HG03135 (cell line): ENCODE results near the gene LIPI.
"Not testable (repeated sequence)": the region's sequence is repeated elsewhere in the genome, so short reads cannot be mapped to it uniquely, and the experiment has no call there.

Experiments
- ATAC-seq: cut with Tn5 transposase; IDR thresholded peaks from one replicate; pipeline ENCODE4 v1.9.1; 2021; ENCODE audit warnings: mild to moderate bottlenecking, moderate library complexity; ENCODE audit not compliant: unreplicated experiment

LIPI gene

DNA sequence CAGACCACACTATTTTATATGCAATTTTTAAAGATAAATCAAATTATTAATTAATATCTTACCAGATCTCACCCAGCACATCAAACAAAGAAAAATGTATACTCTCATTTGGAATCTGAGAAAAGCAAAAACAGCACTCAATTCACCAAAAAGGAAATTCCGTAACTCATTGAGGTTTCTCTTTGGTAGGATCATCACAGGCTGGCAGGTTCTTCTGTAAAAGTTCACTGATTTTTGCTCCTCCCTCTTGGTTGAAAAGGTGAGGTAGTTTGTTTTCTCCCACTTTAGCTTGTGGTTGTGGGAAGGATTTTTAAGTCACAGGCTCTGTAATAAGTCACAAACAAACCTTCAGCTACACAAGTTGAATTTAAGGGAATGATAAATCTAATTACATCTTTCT is at the start of gene LIPI:
Gene LIPI, minus strand, starts transcription at position 218 of the 400 bp plus-strand sequence. Its CDS starts 110 bp downstream, at position 108.
- no peak for ATAC-seq

DNA sequence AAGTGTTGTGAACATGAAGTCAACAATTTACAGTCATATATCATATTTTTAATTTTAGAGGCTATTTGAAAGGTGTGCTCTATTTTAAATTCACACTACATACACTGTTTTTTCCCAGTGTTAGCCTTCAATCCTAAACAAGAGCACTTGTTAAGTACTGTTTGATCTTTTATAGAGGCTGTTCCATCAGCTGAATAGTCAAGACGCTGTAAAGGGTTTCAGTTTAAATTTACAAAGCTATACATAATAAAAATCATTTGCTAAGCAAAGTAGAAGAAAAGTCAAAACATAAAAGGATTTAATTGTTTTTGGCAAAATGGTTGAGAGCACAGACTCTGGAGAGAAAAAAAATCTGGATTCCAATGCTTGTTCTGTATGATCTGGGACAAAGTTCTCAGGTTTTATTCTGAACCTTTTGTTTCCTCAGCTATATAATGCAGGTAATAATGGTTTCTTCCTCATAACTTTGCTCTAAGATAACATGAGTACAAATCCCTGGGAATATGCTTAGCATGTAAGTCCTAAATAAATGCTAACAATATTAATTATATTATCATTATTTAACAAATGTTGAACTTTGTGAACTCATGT is 49.5 kb upstream of the LIPI start:
- ATAC-seq = no peak

DNA sequence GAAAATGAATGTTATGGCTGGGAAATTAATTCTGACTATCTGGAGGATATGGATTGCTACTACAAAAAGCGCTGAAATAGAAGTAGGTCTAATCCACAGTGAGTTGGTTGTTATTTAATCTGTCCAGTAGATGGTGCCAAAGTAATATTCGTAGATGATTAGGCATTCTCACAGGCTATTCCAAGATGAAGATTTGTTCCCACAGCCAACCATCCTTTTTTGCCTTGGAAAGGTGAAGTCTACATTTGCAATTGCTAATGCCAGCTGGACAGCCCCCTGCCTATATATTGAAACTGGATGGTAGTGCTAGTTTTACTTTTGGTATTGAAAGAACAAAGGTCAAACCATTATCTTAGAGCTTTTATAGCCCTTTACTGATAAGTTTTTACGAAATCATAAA is 49.0 kb upstream of the LIPI start:
- ATAC-seq = no peak

DNA sequence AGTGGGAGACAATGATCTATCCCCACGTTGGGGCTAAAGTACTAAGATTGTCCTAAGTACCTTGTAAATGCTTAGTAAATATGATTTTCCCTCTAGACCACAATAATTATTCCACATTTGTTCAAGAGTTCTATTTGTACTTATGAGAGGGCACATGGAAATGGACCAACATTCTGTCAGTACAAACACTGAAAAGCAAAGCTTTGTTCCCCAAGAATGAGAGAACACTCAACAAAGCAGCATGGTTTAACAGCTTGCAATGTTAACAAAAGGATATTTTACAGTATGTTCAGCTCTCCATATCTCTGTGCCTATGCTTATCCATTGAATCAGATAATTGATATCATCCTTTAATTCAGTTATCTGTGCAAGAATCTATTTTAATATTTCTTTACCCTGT is 40.6 kb upstream of the LIPI start:
- ATAC-seq = no peak

DNA sequence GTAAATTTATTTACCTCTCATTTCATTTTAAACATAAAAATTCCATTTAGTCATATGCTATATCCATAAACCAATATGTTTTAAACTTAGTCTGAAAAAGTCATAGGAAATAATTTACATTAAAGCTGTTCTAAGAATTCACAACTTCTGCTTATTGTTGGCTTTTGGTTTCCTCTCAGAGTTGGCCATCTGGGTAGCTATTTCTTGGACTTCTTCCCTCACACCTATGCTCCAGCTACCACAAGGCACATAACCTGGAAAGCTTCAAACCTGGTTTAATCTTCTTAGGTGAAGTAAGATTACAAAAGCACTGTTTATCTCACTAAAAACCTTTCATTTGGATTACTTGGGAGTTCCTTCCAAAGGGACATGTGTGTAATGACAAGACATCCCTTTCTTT is 35.0 kb upstream of the LIPI start:
- no peak for ATAC-seq

DNA sequence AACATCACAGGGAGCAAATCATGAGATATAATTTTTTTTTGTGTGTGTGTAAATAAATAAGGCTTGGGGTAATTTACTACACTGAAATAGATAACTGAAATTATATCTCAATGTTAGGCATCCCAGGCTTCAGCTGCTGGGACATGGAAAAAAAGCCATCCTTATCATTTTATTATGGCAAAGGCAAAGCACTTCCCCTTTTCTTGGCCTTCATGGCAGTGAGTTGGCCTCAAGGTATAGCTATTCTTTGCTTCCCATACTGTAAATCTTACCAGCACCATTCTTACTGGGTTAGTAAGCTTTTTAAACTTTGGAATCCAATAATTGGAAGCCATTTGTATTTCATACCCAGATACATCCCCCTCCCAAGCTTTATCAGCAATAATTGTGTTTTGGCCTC is 34.2 kb upstream of the LIPI start:
- ATAC-seq = no peak

DNA sequence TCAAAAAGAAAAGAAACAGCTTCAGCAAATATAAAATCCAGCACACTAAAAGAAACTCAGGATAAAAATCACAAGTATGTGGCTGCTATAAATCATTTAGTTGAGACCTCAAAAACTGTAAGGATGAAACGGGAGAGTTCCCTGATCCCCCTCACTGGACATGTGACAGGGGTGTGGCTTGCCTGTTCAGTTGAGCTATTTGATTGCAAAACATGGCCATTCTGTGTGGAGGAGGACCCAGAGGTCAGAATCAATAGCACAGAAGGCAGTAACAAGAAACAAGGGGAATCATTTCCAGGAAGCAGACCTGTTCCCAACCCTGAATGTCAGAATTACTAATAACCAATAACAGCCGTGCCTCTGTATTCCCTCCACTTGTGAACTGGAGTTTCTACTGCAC is 33.1 kb upstream of the LIPI start:
- ATAC-seq = no peak

DNA sequence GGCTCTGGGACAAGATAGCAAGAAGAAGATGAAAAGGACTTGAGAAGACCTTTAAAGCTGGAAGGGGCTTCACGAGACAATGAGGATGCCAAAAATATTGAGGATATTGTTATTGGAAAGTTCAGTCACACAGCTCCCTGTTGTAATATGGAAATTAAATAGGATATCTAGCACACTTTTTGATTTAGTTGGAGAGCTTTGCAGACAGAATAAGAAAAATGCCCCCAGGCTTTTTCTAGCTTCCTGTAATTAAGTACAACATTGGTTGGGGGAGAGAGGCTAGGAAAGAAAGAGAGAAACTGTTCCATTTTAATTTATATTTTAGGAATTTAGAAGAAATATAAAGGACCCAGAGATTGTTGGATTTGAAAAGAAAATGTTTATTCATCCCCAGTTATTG is 32.7 kb upstream of the LIPI start:
- ATAC-seq = no peak

DNA sequence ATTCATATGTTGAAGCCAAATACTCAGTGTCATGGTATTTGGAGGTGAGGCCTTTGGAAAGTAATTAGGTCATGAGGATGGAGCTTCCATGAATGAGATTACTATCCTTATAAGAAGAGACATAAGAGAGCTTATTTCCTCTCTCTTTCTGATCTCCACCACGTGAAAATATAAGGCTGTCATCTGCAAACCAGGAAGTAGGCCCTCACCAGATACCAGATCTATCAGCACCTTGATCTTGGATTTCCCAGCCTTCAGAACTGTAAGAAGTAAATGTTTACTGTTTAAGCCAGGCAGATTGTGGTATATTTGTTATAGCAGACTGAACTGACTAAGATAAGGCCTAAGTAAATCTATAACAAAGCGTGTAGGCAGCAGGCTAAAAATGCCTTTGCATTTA is 30.5 kb upstream of the LIPI start:
- no peak for ATAC-seq

DNA sequence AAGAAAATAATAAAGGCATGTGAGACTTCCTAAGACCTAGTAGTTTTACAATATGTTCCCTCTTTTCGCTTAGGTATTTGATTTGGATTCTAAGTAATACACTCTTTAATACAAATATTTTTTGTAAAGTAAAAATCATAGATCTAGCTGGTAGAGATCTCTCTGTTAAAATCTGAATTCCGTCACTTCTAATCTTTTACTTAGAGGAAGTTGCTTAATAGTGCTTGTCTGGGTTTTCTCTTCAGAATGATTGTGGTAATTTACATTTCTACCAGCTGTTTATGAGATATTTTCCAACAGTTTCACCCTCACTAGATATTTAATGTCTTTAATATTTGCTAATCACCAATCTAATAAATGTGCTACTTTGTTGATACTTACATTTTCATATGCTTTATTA is 28.5 kb upstream of the LIPI start:
- ATAC-seq = no peak

DNA sequence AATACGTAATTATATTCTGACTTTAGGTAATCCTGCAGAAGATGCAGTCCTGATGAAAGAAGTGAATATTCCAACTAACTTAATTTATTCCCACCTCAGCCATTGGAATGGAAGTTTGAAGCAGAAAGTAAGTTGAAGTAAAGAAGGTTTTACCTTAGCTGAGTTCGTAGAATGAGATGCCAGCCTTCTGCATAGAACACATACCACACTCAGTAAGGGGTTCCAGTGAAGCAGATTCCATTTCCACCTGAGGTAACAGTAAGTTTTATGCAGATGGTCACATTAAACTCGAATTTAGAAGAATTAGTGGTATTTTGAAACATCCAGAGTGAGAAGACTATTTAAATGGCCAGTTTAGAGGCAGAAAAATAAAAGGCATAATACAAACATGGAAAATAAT is 25.4 kb upstream of the LIPI start:
- no peak for ATAC-seq

DNA sequence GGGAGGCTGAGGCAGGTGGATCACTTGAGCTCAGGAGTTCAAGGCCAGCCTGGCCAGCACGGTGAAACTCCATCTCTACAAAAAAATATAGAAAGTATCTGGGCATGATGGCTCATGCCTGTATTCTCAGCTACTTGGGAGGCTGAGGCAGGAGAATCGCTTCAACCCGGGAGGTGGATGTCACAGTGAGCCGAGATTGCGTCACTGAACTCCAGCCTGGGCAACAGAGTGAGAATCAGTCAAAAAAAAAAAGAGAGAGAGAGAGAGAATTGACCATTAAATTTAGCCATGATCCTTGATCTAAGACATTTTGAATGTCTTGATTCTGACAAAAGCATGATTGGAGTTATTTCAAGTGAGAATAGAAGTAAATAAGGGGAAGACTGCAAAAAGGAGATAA is 24.3 kb upstream of the LIPI start:
- ATAC-seq = no peak

DNA sequence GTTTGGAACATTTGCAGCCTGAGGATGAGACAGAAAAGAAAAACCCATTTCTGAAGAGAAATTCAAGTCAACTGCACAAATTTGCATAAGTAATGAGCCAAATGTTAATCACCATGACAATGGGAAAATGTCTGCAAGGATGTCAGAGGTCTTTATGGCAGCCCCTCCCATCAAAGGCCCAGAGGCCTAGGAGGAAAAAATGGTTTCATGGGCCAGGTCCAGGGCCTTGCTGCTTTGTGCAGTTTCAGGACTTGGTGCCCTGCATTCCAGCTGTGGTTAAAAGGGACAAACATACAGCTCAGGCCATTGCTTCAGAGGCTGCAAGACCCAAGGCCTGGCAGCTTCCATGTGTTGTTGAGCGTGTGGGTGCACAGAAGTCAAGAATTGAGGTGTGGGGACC is 18.6 kb upstream of the LIPI start:
- ATAC-seq = no peak

DNA sequence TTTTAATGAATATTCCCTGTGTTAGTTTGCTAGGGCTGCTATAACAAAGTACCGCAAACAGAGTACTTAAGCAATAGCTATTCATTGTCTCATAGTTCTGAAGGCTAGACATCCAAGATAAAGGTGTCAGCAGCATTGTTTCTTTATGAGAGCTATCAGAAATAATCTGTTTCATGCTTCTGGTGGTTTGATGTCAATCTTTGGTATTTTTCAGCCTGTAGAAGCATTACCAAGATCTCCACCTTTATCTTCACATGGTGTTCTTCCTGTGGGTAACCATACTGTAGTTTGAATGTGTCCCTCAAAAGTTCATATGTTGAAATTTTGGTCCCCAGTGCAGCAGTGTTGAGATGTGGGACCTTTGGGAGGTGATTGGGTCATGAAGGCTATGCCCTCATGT is 12.6 kb upstream of the LIPI start:
- ATAC-seq = no peak

DNA sequence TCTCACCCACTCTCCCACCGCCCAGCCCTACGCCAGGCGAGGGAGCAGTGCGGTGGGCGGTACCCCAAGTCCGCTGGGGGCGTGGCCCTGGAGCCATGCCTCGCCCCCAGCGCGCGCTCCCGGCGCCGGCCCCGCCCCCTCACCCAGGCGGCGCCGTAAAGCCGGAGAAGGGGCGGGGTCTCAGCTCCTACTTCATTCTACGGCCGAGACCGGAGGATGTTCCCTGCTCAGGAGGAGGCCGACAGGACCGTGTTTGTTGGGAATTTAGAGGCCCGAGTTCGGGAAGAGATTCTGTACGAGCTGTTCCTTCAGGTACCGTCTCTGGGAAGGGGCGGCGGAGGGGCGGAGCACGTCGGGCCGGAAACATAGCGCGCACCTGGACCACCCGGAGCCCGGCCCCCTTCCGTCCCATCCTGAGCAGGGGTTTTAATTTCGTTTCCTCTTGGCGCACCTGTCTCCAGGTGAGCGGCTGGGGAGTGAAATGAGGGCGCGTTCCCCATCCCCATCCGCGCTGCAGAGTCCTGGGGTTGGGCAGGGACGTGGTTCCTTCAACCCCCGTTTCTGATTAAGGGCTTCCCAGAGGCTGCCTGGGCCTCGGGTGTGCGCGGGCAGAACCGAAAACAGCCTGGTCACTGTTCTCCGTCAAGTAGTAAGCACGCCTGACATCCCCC is 5.4 kb upstream of the LIPI start, which contains the start of gene RBM11:
Gene RBM11, plus strand, starts transcription at position 187 of the 671 bp plus-strand sequence. Its CDS starts 30 bp downstream, at position 217.
- ATAC-seq = peak; percentile 96

DNA sequence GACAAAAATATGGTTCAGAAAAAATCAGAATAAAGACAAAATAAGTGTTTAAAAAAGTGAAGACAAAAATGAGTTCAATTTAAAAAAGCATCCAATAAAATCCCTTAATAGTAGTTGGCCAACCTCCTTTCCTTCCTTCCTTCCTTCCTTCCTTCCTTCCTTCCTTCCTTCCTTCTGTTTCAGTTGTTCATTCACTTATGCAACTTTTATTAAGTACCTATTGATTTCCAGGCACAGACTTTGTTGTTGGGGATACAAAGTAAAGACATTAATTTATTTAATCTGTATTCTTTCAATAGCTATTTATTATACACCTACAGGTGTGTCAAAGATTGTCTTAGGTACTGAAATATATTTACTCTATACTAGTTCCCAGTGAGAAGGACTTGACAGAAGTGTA is 2.4 kb upstream of the LIPI start:
- ATAC-seq = no peak

DNA sequence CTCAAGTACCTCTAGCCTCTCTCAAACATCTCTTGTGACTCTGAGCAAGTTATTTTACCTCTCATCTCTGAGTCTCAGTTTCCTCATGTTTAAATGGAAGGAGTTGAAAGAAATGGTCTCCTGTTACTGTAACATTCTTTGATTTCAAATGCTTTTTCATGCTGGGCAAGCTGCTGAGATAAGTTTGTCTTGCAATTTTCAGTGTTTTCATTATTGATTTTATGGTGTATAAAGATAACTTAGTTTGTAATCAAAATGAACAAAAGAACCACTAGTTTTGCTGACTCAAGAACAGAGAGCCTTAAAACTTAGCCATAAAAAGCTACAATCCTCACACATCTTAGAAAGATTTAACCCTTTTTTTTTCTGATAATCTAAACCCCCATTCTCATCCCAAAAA is 4.5 kb downstream of the LIPI start:
- no peak for ATAC-seq

DNA sequence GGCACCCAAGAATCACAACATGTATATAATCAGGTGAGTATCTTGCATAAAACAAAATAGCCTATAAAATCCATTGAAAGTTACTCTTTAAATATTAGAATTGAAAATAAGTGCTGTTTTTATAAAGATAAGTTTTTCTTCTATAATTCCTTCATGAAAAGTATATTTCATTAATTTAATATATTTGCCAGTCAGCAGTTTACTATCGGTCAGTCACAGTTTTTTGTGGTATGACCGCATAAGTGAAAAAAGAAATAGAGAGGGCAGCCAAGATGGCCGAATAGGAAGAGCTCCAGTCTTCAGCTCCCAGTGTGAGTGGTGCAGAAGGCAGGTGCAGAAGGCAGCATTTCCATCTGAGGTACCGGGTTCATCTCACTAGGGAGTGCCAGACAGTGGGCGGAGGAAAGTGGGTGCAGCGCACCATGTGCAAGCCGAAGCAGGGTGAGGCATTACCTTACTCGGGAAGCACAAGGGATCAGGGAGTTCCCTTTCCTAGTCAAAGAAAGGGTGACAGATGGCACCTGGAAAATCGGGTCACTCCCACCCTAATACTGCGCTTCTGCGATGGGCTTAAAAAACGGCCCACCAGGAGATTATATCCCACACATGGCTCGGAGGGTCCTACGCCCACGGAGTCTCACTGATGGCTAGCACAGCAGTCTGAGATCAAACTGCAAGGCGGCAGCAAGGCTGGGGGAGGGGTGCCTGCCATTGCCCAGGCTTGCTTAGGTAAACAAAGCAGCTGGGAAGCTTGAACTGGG is 44.1 kb downstream of the LIPI start:
- ATAC-seq = not testable (repeated sequence)

DNA sequence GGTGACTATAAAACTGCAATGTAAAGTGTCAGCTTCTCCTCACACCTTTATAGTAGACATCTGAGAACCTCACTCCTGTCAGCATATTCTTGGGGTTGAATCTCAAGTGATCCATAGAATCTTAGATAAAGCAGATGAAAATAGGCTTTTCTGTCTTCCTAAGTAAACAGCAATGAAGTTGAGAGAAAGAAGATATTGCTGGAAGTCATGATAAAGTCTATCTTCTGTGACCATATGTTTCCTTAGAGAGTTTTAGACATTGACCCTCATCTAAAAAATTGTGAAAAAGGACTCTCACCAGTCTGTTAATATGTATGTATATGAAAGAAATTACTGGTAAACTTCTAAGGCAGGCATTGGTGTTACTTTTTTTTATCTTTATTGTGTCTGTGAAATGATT is 66.8 kb downstream of the LIPI start:
- ATAC-seq = no peak

DNA sequence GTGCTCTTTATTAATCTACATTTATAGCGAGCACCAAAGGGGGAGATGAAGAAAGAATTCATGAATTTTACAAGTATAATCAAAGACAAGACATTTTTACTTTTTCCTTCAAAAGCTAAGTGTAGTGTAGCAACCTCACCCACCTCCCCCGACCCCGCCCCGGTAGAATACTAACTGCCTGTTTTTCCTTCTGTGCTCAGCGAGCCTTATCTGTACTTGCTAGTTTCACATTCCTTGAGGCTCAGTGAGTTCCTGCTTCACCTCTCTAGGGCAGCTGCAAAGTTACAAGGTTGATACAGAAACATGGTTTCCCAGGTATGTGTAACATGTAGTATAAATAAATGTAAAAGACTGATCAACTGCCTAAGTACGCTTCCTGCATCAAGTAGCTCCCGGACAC is 86.5 kb downstream of the LIPI start:
- no peak for ATAC-seq

DNA sequence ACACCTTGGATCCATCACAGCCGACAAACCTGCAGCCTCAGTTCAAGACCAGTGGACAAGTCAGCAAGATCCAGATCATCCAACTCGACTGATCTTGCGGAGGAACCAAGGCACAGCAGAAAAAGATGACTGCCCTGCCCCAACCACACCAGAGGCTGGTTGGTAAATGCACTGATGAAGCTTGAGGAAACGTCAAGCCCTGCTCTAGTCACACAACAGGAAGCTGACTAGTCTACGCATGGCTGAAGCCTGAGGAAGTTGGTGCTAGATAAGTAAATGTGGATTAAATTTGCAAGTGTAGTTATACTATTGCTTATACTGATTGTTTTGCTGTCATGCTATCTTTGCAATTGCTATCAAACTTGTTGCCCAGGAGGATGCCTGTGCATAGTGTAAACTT is 89.0 kb downstream of the LIPI start:
- no peak for ATAC-seq

DNA sequence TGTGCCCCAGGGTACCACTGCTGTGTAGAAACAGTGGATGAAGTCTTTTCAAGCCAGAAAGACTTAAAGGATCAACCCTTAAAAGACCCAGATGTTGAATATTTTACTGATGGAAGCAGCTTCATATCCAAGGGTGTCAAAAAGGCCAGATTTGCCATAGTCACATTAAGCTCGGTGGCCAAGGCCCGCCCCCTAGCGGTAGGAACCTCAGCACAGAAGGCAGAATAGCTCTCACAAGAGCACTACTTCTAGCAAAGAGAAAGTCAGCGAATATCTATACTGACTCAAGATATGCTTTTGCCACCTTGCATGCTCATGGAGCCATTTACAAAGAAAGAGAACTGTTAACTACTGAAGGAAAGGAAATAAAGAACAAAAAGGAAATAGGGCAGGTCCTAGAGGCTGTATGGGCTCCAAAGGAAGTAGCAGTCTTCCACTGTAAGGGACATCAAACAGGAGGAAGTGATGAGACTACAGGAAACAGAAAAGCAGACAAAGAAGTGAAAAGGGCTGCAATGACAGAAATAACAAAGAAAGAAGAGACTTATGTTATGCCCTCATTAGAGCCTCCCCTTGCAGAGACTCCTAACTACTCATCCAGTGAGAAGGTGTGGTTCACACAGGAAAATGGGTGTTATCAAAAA is 90.5 kb downstream of the LIPI start:
- peak; percentile 50 for ATAC-seq
